ENCODE data around the gene FAF1.

GRCh38 chr1:50517488-50517887 lies 442.6 kb downstream of the FAF1 start:
- TF ChIP-seq RAD21 (IDR thresholded peaks at IDR 0.05): no peak
- no peak for TF ChIP-seq CTCF (IDR thresholded peaks at IDR 0.05; ENCODE audit: low read depth, low read length, missing input control)
- TF ChIP-seq ATF3 (IDR thresholded peaks at IDR 0.05): no peak
- no peak for TF ChIP-seq TAF1 (conservative IDR thresholded peaks at IDR 0.05)
- no peak for TF ChIP-seq REST (IDR thresholded peaks at IDR 0.05)
- TF ChIP-seq JUND (IDR thresholded peaks at IDR 0.05): no peak
- TF ChIP-seq MAX (IDR thresholded peaks at IDR 0.05): no peak
- TF ChIP-seq SP1 (IDR thresholded peaks at IDR 0.05): no peak
- no peak for TF ChIP-seq NR2F2 (IDR thresholded peaks at IDR 0.05)
- TF ChIP-seq GABPA (IDR thresholded peaks at IDR 0.05 in 1 of 2, conservative IDR thresholded peaks at IDR 0.05 in 1 of 2): no peak
- TF ChIP-seq FOXA2 (IDR thresholded peaks at IDR 0.05): no peak

Measured in liver (tissue), 3 donors.